GM19099 (cell line): Measurements from ENCODE around the gene GNL2.
A peak's percentile ranks its signal among the peaks of the same experiment; 100 is the strongest.

Source experiments
- POLR2A ChIP-seq: IDR thresholded peaks from 3 replicates; pipeline ENCODE4 v1.6.1; 2011; ENCODE audit warnings: low read depth; ENCODE audit not compliant: insufficient read length; ENCODE audit errors: extremely low read depth

GNL2 gene

DNA sequence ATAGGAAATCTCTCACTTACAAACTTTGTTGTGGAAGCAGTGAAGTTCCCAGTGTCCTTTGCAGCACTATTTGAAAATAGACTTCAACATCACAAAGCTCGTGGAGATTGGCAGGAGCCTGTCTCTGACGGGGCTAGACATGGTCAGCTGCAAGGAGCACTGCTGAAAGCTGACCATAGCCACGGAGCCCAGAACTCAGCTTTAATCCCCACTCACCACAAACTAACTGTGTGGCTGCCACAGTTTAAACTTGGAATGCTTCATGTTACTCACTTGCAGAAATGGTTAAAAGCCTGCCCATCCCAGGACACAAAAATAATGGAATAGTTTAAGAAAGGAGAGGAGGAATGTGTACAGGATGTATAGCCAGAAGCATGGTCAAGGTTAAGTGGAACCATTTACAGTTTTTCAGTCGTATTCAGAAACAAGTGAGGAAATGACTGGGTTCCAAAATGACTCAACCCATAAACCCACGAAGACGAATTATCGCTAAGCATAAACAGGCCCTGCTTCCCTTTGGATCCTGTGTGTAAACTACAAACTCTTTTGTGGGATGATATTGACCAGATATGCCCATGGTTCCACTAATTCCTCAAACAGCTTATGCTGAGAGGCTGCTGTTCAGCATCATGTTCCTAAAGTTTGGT is 20.8 kb downstream of the GNL2 start:
- TF ChIP-seq POLR2A: no peak

DNA sequence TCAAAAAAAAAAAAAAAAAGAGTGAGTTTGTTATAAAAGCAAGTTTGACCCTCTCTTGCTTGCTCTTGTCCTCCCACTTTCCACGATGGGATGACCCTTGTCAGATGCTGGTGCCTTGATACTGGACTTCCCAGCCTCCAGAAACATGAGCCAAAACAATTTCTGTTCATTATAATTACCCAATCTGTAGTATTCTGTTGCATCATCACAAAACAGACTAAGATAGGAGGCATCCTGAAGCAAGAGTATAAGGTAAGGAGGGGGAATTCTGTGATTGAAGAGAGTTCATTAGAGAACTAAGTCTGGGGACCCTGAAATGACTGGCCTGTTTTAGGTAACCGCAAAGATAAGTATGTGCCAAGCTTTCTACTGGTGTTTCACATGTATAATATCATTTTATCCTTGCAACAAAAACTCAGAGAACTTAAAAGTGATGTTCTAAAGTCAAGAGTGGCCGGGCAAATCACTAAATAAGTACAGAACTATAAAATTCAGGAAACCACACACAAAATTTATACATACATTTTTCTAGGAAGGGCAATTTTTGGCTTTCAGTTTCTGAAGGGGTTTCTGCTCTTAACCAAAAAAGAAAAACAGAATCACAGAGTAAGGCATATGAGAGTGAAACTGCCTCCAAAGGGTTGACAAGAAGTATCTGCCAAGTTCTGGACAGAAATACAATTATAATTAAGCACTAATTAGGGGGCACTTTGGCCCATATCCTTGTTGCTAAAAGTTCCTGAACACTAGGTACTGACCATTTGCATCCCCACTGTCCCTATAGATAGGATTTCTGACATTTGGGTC is 25.0 kb downstream of the GNL2 start:
- TF ChIP-seq POLR2A: no peak

DNA sequence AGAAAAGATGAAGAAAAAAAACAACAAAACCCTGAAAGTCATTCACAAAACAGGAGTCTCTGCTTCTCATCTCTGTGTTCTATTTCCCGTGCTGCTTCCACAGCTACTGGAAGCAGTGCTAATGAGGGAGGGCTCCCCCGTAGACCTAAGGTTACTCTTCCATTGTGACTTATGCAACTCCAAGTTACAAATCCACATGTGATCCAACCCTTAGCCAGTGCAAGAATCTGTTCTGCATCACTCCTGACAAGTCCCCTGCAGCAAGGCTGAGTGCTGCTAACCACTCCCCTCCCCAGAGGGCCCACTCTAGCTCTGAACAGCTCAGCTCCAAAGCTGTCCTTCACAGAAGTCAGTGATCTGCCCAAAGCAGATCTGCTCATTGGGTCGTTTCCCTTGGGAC is 28.7 kb downstream of the GNL2 start:
- TF ChIP-seq POLR2A: no peak

DNA sequence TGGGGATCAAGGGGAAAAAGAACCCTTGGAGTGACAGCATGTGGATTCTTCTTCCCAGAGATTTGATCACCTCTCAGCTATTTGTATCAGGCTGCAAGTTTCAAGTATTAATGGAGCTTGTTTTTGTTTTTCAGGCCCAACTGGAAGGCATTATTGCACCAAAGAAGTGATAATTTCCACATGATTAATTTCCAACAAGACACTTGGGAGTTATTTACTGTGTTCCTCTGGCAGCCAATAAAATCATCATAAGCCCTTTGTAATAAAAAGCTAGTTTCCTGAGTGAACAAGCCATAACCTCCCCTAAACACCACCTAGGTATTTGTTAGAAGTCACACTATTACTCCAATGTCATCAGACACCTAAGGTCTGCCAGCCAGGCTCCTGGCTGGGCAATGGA is 30.8 kb downstream of the GNL2 start:
- TF ChIP-seq POLR2A: no peak

DNA sequence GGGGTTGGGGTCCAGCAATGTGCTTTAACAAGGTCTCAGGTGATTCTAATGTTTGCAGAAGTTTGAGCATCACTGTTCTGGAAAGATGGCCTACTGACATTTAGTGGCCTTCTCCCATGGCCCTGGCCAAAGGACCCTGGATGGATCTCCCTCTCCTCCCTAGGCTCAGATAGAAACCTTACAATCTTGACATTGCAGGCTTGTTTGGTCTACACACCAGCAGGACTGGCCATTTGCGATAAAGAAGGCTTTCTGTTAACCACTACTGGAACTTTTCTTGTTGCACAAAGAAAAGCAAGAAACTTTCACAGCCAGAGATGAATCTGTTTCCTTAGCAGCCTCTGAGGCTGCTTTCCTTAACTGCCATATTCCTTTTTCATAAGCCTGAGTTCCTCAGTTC is 32.8 kb downstream of the GNL2 start:
- no peak for TF ChIP-seq POLR2A

DNA sequence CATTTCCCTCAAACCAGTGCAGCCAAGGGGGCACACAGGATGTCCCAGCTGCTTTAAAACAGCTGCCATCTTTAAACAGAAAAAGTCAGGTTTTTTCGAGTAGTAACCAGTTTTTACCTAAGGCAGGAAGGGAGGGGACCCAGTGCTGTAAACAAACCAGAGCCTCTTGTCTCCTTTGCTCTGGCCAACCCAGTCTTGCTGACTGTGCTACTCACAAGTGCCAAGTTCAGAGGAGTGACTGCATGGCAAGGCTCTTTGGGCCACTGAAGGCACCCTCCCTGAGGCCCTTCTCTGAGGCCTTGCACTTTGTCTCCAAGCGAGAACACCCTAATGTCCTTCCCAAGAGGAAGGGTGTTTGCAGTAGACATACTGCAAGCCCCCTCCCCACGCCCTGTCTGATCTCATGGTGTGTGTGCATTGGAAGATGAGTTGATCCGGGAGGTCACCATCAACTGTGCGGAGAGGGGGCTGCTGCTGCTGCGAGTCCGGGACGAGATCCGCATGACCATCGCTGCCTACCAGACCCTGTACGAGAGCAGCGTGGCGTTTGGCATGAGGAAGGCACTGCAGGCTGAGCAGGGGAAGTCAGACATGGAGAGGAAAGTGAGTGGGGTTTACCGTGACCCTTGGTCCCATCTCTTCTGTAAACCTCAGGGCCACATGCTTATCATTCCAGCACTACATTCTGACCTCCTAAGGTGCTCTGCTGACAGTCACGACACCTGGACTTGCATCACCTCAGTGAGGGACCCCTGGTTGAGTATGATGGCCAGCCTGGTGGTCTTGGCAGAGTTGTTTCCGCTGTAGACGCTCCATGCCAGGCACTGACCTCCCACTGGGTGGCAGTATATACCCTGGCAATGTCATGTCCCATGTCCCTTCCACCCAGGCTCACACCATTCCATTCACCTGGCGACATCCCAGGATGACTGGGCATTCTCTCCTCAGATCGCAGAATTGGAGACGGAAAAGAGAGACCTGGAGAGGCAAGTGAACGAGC is 34.3 kb downstream of the GNL2 start:
- TF ChIP-seq POLR2A: no peak

DNA sequence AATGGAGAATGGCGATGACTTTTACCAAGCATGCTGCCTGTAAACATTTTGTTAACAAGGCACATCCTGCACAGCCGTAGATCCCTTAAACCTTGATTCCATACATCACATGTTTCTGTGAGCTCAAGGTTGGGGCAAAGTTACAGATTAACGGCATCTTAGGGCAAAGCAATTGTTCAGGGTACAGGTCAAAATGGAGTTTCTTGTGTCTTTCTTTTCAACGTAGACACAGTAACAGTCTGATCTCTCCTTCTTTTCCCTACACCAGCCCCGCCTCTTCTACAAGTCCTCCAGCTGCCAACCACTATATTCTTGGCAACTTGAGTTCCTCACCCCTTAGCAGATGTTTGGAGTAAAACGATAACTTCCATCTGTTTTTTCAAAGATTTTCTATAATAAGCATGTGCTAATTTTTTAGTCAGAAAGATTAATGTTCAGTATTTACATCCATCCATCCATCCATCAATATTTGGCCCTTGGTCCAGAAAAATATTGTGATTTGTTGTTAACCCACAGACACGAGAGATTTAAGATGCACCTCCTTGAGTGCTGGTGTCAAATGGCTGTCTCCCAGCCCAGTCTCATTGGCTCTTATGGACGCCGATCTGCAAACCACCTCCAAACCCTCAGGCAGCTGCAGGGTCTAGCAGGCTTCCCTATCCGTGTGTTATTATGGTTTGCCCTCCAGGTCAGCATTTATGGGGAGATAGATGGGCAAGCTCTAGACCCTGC is 35.2 kb downstream of the GNL2 start:
- no peak for TF ChIP-seq POLR2A

DNA sequence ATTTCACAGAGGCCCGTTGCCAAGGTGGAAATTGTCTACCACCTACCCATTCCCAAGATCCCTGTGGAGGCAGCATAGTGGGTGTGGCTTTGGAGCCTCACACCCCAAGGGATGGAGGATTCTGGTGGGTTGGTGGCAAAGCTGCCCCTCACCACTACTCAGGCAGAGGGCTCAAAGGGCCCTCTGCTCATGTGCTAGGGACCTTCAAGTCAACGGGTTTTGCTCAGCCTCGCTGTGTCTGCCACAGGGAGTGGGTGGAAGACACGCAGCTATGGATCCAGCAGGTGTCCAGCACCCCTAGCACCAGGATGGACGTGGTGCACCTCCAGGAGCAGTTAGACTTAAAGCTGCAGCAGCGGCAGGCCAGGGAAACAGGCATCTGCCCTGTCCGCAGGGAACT is 36.7 kb downstream of the GNL2 start:
- TF ChIP-seq POLR2A: no peak

DNA sequence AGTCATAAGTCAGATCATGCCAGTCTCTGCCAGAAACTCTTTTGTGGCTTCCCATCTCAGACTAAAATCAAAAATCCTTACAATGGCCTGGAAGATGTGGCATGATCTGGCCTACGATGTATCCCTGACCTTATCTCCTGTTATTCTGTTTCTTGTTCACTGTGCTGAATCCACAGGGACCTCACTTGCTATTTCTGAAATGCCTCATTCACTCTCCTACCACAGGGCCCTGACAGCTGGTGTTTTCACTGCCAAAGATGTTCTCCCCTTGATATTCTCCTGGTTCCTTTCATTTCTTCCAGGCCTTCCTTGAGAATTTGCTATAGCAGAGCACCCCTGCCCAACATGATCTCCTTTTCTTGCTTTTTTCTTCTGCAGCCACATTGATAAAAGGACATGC is 37.3 kb downstream of the GNL2 start:
- TF ChIP-seq POLR2A: no peak

DNA sequence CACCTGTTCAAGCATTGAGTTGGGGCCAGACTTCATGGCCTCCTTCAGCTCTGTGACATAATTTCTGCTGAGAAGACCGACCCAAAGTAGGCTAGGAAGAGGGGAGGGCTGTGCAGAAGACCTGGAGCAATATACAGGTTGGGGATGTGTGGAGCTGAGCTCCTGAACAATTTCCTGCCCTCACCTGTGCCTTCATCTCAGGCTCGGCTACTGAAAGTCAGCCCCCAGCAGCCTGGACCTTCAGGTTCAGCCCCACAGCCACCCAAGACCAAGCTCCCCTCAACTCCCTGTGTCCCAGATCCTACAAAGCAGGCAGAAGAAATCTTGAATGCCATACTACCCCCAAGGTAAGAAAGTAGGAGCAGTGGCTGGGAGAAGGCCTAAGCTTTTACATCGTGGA is 38.3 kb downstream of the GNL2 start:
- TF ChIP-seq POLR2A: no peak

DNA sequence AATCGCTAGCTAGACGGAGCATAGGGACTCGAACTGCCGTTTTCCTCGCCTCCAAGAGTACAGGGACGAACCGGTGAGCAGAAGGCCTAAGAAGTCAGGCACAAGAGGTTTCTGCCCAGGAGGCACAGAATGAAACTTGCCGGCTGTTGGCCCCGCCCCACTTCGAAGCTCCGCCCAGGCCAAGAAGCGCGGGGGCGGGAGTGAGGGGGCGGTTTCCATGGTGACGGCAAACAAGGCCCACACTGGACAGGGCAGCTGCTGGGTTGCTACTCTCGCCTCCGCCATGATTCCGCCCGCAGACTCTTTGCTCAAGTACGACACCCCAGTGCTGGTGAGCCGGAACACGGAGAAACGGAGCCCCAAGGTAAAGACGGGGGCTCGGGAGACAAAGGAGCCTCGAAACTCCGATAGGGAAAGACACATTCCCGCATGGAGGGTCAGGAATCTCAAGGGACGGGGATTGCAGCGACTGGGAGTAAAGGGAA is 39.0 kb downstream of the GNL2 start, which contains the start of gene DNALI1:
TSS of gene DNALI1 (plus strand) at position 229 of the 485 bp plus-strand sequence. CDS start at position 284, 55 bp downstream.
- TF ChIP-seq POLR2A: no peak

DNA sequence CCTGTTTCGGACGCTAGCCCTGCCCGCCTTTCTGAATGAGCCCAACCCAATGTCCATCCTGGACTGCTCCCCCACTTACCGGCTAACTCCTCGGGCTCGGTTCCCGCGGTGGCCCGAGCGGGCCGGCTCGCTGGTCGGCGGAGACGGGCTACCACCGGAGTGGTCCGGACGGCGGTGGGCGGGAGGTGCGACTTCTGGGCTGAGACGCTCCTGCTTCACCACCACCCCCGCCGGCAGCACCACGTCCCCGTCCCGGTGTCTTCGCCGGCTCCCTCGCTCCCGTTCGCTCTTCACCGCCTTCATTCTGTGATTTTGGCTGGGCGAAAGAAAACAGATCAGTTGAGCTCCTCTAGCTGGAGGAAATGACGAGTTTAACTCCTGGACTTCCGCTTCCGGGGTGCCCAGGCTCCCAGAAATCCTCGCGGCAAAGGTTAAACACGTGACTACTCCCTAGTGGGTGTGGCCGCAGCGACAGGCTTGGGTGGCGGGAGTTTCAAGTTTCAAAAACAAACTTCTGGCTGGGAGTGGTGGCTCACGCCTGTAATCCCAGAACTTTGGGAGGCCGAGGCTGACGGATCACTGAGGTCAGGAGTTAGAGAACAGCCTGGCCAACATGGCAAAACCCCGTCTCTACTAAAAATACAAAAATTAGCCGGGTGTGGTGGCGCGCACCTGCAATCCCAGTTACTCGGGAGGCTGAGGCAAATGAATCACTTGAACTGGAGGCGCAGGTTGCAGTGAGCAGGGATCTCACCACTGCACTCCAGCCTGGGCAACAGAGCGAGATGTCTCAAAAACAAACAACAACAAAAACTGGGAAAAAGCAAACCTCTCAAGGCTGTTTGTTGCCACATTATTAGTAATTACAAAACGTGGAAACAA is 41.6 kb downstream of the GNL2 start, which contains the start of gene SNIP1:
TSS of gene SNIP1 (minus strand) at position 367 of the 882 bp plus-strand sequence. CDS start at position 303, 64 bp downstream.
- TF ChIP-seq POLR2A: peak; percentile 83

DNA sequence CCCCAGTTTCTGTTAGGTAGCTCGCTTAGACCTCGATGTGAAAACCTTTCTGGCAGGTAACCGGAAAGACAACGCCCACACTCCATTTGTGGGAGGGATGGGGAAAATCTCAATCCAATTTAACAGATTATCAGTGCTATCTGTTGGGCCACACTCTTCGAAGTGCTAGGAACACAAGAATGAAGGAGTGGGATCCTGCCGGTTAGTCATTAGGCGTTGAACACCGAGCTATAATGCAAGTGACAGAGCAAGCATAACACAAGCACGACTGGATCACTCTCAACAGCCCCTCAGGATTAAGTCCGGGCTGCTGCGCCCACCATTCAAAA is 42.2 kb downstream of the GNL2 start:
- TF ChIP-seq POLR2A: no peak

DNA sequence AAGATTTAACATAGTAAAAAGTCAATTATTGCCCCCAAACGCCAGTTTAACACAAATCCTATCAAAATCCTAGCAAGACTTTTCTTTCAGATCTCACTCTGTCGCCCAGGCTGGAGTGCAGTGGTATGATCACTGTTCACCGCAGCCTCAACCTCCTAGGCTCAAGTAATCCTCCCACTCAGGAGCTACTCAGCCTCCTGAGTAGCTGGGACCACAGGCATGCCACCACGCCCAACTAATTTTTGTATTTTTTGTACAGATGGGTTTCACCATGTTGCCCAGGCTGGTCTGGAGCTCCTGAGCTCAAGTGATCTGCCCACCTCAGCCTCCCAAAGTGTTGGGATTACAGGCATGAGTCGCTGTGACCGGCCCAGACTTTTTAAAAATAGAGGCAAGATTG is 46.4 kb downstream of the GNL2 start:
- TF ChIP-seq POLR2A: no peak

DNA sequence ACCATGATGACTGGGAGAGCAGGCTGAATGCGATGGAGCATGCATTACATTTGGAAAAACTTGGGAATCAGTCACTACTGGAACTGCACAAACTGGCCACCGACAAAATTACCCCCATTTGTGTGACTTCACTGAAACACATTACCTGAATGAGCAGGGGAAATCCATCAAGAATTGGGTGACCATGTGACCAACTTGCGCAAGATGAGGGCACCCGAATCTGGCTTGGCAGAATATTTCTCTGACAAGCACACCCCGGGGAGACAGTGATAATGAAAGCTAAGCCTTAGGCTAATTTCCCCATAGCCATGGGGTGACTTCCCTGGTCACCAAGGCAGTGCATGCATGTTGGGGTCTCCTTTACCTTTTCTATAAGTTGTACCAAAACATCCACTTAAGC is 50.7 kb downstream of the GNL2 start:
- TF ChIP-seq POLR2A: no peak
